ENCODE results near the gene ZMYND8. TPM values are rescaled to one million over a fixed set of nuclear protein-coding genes. Genes with fewer than 3 reads are reported as not detected.
"Not testable (repeated sequence)": the region's sequence is repeated elsewhere in the genome, so short reads cannot be mapped to it uniquely, and the experiment has no call there.

The ZMYND8 gene
- total RNA-seq, 1 experiment from 2014 or later, result 53.1 TPM

DNA sequence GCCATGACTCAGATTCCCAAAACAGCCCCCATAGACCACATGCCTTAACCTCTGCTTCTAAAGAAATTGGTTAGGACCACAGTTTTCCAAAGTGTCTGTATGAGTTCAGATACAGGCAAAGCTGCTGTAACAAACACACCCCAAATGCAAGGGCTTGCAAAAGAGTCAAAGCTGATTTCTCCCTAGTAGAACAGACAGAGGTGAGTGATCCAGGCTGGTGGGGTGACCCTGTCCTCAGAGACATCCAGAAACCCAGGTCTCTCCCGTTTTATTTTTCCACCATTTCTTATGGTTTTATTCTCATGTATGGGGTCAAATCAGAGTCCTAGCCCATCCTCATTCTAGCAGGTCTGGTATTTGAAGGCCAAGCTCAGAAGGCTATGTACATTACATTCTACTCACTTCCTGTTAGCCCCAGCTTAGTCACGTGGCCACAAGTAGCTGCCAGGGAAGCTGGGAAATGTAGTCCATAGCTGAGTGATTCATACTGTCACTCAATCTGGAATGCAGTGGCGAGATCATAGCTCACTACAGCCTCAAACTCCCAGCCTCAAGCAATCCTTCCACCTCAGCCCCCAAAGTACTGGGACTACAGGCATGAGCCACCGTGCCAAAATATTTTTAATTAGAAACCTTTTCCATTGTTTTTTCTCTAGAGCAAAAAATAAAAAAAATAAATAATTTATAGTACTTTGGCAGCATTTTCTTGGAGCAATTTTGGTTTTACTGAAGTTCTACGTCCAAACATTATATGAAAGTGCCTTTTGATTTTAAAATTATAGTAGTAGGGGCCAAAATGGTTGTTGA is 175.2 kb downstream of the ZMYND8 start:
- CTCF ChIA-PET, result interaction anchor here (0.5 to 1.4 kb wide), 2 partner anchors 18 to 425 kb away, joined by 3 to 4 read pairs; no protein-coding TSS in a partner anchor
- intact Hi-C loops (cut with micrococcal nuclease; ENCODE audit: unreplicated experiment), result no loop called here
- peaks cover 10% of the 10 kb centered on the region for H3K27me3 Mint-ChIP-seq (ENCODE audit: unreplicated experiment)
- no peak overlapping the region for H3K4me3 Mint-ChIP-seq (ENCODE audit: low read depth, unreplicated experiment)
- BruUV-seq (replicated peaks), result no TSS peak
- peak; percentile 69 for DNase-seq
- H3K36me3 Mint-ChIP-seq (ENCODE audit: insufficient read depth, unreplicated experiment), result no peaks in the 10 kb centered on the region
- H3K9me3 Mint-ChIP-seq (ENCODE audit: low read depth, unreplicated experiment), result no peaks in the 10 kb centered on the region
- TF ChIP-seq CTCF (IDR thresholded peaks at IDR 0.05; ENCODE audit: unreplicated experiment), result no peak
- H3K4me1 Mint-ChIP-seq (ENCODE audit: low read depth, unreplicated experiment), result no peaks in the 10 kb centered on the region
- no peak overlapping the region for H3K27ac Mint-ChIP-seq (ENCODE audit: unreplicated experiment)

DNA sequence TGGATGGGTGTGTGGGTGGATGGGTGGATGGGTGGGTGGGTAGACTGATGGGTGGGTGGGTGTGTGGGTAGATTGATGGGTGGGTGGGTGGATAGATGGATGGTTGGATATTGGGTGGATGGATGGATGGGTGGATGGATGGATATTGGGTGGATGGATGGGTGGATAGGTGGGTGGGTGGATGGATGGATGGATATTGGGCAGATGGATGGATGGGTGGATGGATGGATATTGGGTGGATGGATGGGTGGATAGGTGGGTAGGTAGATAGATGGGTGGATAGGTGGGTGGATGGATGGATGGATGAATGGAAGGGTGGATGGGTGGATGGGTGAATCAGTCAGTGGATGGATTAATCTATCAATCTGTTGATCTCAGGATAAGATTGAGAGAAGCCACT is 177.2 kb downstream of the ZMYND8 start:
- Mint-ChIP-seq H3K27me3 (ENCODE audit: unreplicated experiment) (peaks cover 26% of the 10 kb centered on the region), H3K4me3 (ENCODE audit: low read depth, unreplicated experiment) (no peak overlapping the region), H3K4me1 (ENCODE audit: low read depth, unreplicated experiment) (no peaks in the 10 kb centered on the region), H3K36me3 (ENCODE audit: insufficient read depth, unreplicated experiment) (no peaks in the 10 kb centered on the region), H3K9me3 (ENCODE audit: low read depth, unreplicated experiment) (no peaks in the 10 kb centered on the region), H3K27ac (ENCODE audit: unreplicated experiment) (no peak overlapping the region)
- BruUV-seq (replicated peaks), result no TSS peak
- DNase-seq, result no peak
- intact Hi-C loops (cut with micrococcal nuclease; ENCODE audit: unreplicated experiment), result no loop called here
- CTCF ChIA-PET, result interaction anchor here (1.4 kb wide), 1 partner anchor 205 kb away, joined by 4 read pairs; no protein-coding TSS in a partner anchor
- TF ChIP-seq CTCF (IDR thresholded peaks at IDR 0.05; ENCODE audit: unreplicated experiment), result no peak

- no peak for TF ChIP-seq CTCF (IDR thresholded peaks at IDR 0.05; ENCODE audit: unreplicated experiment)
- no peak for DNase-seq
- Mint-ChIP-seq H3K4me1 (ENCODE audit: low read depth, unreplicated experiment) (no peaks in the 10 kb centered on the region), H3K27ac (ENCODE audit: unreplicated experiment) (no peak overlapping the region), H3K4me3 (ENCODE audit: low read depth, unreplicated experiment) (no peak overlapping the region), H3K9me3 (ENCODE audit: low read depth, unreplicated experiment) (no peaks in the 10 kb centered on the region), H3K27me3 (ENCODE audit: unreplicated experiment) (peaks cover 26% of the 10 kb centered on the region), H3K36me3 (ENCODE audit: insufficient read depth, unreplicated experiment) (no peaks in the 10 kb centered on the region)
- BruUV-seq (replicated peaks), result no TSS peak
- CTCF ChIA-PET, result interaction anchor here (1.1 kb wide), 1 partner anchor 408 kb away, joined by 3 read pairs; no protein-coding TSS in a partner anchor
- intact Hi-C loops (cut with micrococcal nuclease; ENCODE audit: unreplicated experiment), result no loop called here
Measured at GRCh38 chr20:47178851-47179250, 177.6 kb downstream of the ZMYND8 start.

DNA sequence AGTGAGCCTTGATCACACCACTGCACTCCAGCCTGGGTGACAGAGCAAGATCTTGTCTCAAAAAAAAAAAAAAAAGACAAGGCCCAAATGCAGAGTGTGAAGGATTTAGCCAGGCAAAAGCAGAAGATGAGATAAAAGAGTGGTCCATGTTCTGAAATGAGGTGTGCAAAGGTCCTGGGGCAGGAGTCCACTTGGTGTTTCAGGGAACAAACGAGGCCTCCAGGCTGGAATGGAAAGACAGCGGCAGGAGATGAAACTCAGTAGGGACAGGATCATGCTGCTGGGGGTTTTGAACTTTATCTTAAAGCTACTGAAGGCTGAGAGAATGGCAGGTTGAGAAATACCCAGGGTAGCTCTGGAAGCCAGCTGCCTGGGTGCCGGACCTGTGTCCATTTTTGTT is 178.2 kb downstream of the ZMYND8 start:
- CTCF ChIA-PET, result interaction anchor here (1.1 kb wide), 1 partner anchor 407 kb away, joined by 3 read pairs; no protein-coding TSS in a partner anchor
- Mint-ChIP-seq H3K36me3 (ENCODE audit: insufficient read depth, unreplicated experiment) (no peaks in the 10 kb centered on the region), H3K9me3 (ENCODE audit: low read depth, unreplicated experiment) (no peaks in the 10 kb centered on the region), H3K27ac (ENCODE audit: unreplicated experiment) (no peak overlapping the region), H3K27me3 (ENCODE audit: unreplicated experiment) (peaks cover 21% of the 10 kb centered on the region), H3K4me1 (ENCODE audit: low read depth, unreplicated experiment) (no peaks in the 10 kb centered on the region), H3K4me3 (ENCODE audit: low read depth, unreplicated experiment) (no peak overlapping the region)
- BruUV-seq (replicated peaks), result no TSS peak
- no peak for TF ChIP-seq CTCF (IDR thresholded peaks at IDR 0.05; ENCODE audit: unreplicated experiment)
- no peak for DNase-seq
- intact Hi-C loops (cut with micrococcal nuclease; ENCODE audit: unreplicated experiment), result no loop called here

GRCh38 chr20:47176217-47176616 is 180.3 kb downstream of the ZMYND8 start:
- DNase-seq; BruUV-seq (replicated peaks); intact Hi-C loops (cut with micrococcal nuclease; ENCODE audit: unreplicated experiment); H3K9me3 Mint-ChIP-seq (ENCODE audit: low read depth, unreplicated experiment); H3K4me3 Mint-ChIP-seq (ENCODE audit: low read depth, unreplicated experiment); H3K4me1 Mint-ChIP-seq (ENCODE audit: low read depth, unreplicated experiment); H3K27ac Mint-ChIP-seq (ENCODE audit: unreplicated experiment); H3K36me3 Mint-ChIP-seq (ENCODE audit: insufficient read depth, unreplicated experiment): not testable (repeated sequence)
- CTCF ChIA-PET, result interaction anchor here (0.7 kb wide), 1 partner anchor 13 kb away, joined by 3 read pairs; no protein-coding TSS in a partner anchor
- H3K27me3 Mint-ChIP-seq (ENCODE audit: unreplicated experiment), result peaks cover 22% of the 10 kb centered on the region
